GM12878 (cell line): Measurements from ENCODE around the gene SSTR4. TPM values are rescaled to one million over a fixed set of nuclear protein-coding genes. Genes with fewer than 3 reads are reported as not detected.

Experiments
- ATAC-seq: fragments of 200-7000 bp; cut with Tn5 transposase; 3 replicates; pipeline ENCODE4 v1.9.1; 2020; ENCODE audit warnings: mild to moderate bottlenecking, moderate library complexity
- BruUV-seq: library from RNA; stranded (reverse); fragments of 400-500 nt; replicated peaks from 2 replicates; lab custom pipeline; 2021; lab: Mats Ljungman, UMichigan
- CTCF ChIA-PET: fragments of 300-600 bp; sonication (Branson Sonifier 250); formaldehyde crosslinking; extraction: SDS; loops from one replicate; lab custom pipeline; 2021; ENCODE audit warnings: inconsistent platforms; lab: Yijun Ruan, JAX
- POLR2A ChIA-PET: fragments of 350-600 bp; formaldehyde crosslinking; extraction: SDS; loops from one replicate; lab custom pipeline; 2021; ENCODE audit warnings: inconsistent platforms; lab: Charles Lee
- RAD21 ChIA-PET: fragments of 300-600 bp; sonication (Branson Sonifier 250); formaldehyde crosslinking; loops from one replicate; lab custom pipeline; 2023; ENCODE audit warnings: antibody characterized with exemption; ENCODE audit not compliant: unreplicated experiment; lab: Charles Lee
- SMC1A ChIA-PET: fragments of 300-600 bp; sonication (Branson Sonifier 250); formaldehyde crosslinking; loops from one replicate; lab custom pipeline; 2023; ENCODE audit not compliant: unreplicated experiment, uncharacterized antibody; lab: Charles Lee
- DNase-seq: peaks from one replicate; pipeline ENCODE4 v3.0.0-alpha.2; 2011; ENCODE audit warnings: low read depth, low spot score
- FAIRE-seq: peaks from 3 replicates; lab custom pipeline; 2011; peaks lifted over from hg19 to GRCh38; lab: Jason Lieb, UNC
- H2AFZ ChIP-seq: 2 replicates; pipeline ENCODE4 v1.6.0; 2011; ENCODE audit warnings: low read depth, low read length, control low read depth; ENCODE audit not compliant: control insufficient read depth
- H3K27ac ChIP-seq: 2 replicates; pipeline ENCODE4 v1.5.1; 2011; ENCODE audit warnings: control low read depth; ENCODE audit not compliant: control insufficient read depth, insufficient read depth
- H3K27me3 ChIP-seq, 2 experiments: replicated peaks in 1 of 2; 2 replicates each; pipeline versions ENCODE4 v1.6.0 to v1.6.1; 2011; ENCODE audit warnings: low read length in 1 of 2; ENCODE audit not compliant: control insufficient read depth in 2 of 2, insufficient read depth in 2 of 2
- H3K36me3 ChIP-seq, 2 experiments: 2 replicates each; pipeline ENCODE4 v1.5.1; 2011; ENCODE audit warnings: low read length in 1 of 2; ENCODE audit not compliant: control insufficient read depth in 2 of 2, insufficient read depth in 2 of 2
- H3K4me1 ChIP-seq: 2 replicates; pipeline ENCODE4 v1.6.1; 2011; ENCODE audit warnings: mild to moderate bottlenecking, low read length, moderate library complexity, mixed read lengths; ENCODE audit not compliant: control insufficient read depth, insufficient read depth
- H3K4me2 ChIP-seq: 2 replicates; pipeline ENCODE4 v1.6.0; 2011; ENCODE audit warnings: control low read depth; ENCODE audit not compliant: control insufficient read depth, insufficient read depth
- H3K4me3 ChIP-seq: fragments of 200-600 bp; sonication (generic); 2 replicates; pipeline ENCODE4 v1.5.1; 2016
- H3K79me2 ChIP-seq: 2 replicates; pipeline ENCODE4 v1.6.0; 2011; ENCODE audit warnings: low read length; ENCODE audit not compliant: control insufficient read depth, insufficient read depth
- H3K9ac ChIP-seq: 2 replicates; pipeline ENCODE4 v1.8.0; 2011; ENCODE audit warnings: low read length, control low read depth, mixed read lengths; ENCODE audit not compliant: control insufficient read depth, insufficient read depth
- H3K9me3 ChIP-seq: replicated peaks from 3 replicates; pipeline ENCODE4 v1.5.1; 2011; ENCODE audit warnings: mild to moderate bottlenecking, low read length; ENCODE audit not compliant: control insufficient read depth, insufficient read depth
- H4K20me1 ChIP-seq: 2 replicates; pipeline ENCODE4 v1.6.0; 2011; ENCODE audit not compliant: control insufficient read depth, insufficient read depth
- HDGF ChIP-seq: fragments of 450-650 bp; IDR thresholded peaks from 2 replicates; pipeline ENCODE4 v1.6.1; 2016; ENCODE audit warnings: antibody characterized with exemption
- MEF2A ChIP-seq: IDR thresholded peaks from 2 replicates; pipeline ENCODE4 v1.6.1; 2011; ENCODE audit warnings: low read depth, mild to moderate bottlenecking, low read length, moderate library complexity; ENCODE audit not compliant: insufficient read depth
- WRNIP1 ChIP-seq: IDR thresholded peaks from 2 replicates; pipeline ENCODE4 v1.6.1; 2011; ENCODE audit warnings: low read depth, low read length, improper control_type of control experiment, borderline replicate concordance
- WGBS: methylation state at CpG from one replicate; pipeline ENCODE4 v1.1.6; 2016; ENCODE audit warnings: low lambda C conversion rate; ENCODE audit not compliant: insufficient replicate concordance, insufficient coverage; ENCODE audit errors: missing lambda C conversion rate; 5-methylcytosine and 5-hydroxymethylcytosine counted together
- in situ Hi-C: fragments of 300-500 bp; cut with MboI; formaldehyde crosslinking; loops from 9 replicates; pipeline ENCODE4 v1.14.3; 2018; ENCODE audit warnings: mixed read lengths
- intact Hi-C: fragments of 100-400 bp; cut with micrococcal nuclease; formaldehyde crosslinking; loops from one replicate; pipeline ENCODE4 v1.14.2; 2022; ENCODE audit not compliant: unreplicated experiment
- polyA plus RNA-seq, 11 experiments: library from polyadenylated mRNA; depleted of rRNA in 4 of 11; unstranded in 6 of 11; stranded (reverse) in 5 of 11; fragments of >200 nt; fragmentation: Nextera tagmentation in 4 of 11; fragmentation: Illumina TruSeq in 1 of 11; extraction: Ambion mirVana in 4 of 11; extraction: Trizol in 1 of 11; gene quantifications; 1 replicate in 1 of 11; 2 replicates in 10 of 11; pipeline versions ENCODE4 v1.2.1 to v1.2.3, GENCODE V29; 2011 to 2016; ENCODE audit warnings: inconsistent platforms in 2 of 11, missing spikeins in 2 of 11, low read depth in 1 of 11
- total RNA-seq, 4 experiments: library from RNA; depleted of rRNA in 3 of 4; stranded (reverse); fragments of >200 nt in 3 of 4; fragmentation: Illumina TruSeq in 1 of 4; extraction: Trizol in 1 of 4; gene quantifications; 2 replicates each; pipeline versions ENCODE4 v1.2.1 to v1.2.3, GENCODE V29; 2013 to 2021
- TF ChIP-seq, protein P1 (sequence below): fragments of 450-650 bp; IDR thresholded peaks from 2 replicates; pipeline ENCODE4 v1.6.1; 2017; ENCODE audit warnings: borderline replicate concordance
- TF ChIP-seq, protein P2 (sequence below): IDR thresholded peaks from 2 replicates; pipeline ENCODE4 v1.6.1; 2012; ENCODE audit warnings: low read length, inconsistent platforms

The SSTR4 gene
- total and polyA plus RNA-seq, 10 of the 15 experiments (the other 5 are each of a cell fraction or from before 2014, with no cell fraction given): not detected

DNA sequence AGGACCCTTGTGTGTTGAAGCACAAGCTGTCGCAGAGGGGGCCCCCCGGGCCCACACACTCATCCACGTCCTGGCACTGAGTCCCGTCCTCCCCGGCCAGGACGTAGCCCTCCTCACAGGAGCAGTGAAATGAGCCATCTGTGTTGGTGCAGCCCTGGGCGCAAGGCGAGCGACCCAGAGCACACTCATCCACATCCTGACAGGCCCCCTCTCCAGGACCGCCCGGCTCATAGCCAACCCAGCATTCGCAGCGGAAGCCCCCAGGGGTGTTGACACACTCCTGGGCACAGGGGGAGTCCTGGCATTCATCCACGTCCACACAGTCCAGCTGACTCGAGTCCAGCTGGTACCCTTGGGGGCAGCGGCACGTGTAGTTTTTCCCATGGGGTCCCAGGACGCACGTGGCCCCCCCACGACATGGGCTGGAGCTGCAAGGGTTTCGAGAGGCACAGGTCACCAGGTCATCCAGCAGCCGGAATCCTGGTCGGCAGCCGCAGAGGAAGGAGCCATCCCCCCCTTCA, 49.8 kb downstream of the SSTR4 start:
- RAD21 ChIA-PET: interaction anchor here (1.1 to 2.6 kb wide), 2 partner anchors 31 to 40 kb away, joined by 4 to 9 read pairs; no protein-coding TSS in a partner anchor
- Histone ChIP-seq H3K4me2 (no peak overlapping the region), H3K27me3 (peaks cover 0 to 3% of the 10 kb centered on the region in 2 experiments; a peak in 1 of 4 replicates), H3K79me2 (no peaks in the 10 kb centered on the region), H3K36me3 (no peaks in the 10 kb centered on the region), H3K9ac (no peak overlapping the region), H3K27ac (no peak overlapping the region), H2AFZ (no peak overlapping the region), H3K9me3 (no peaks in the 10 kb centered on the region), H4K20me1 (no peaks in the 10 kb centered on the region), H3K4me3 (no peak overlapping the region), H3K4me1 (peaks cover 14% of the 10 kb centered on the region)
- SMC1A ChIA-PET: interaction anchor here (0.7 to 2.4 kb wide), 4 partner anchors 18 to 150 kb away, joined by 3 to 10 read pairs (median 4); no protein-coding TSS in a partner anchor
- POLR2A ChIA-PET: interaction anchor here (0.5 kb wide), 1 partner anchor 16 kb away, joined by 6 read pairs; no protein-coding TSS in a partner anchor
- 76% methylated on average over 24 of the region's 24 CpGs for WGBS
- intact Hi-C loops: no loop called here
- ATAC-seq: no peak
- no TSS peak for BruUV-seq
- no peak for DNase-seq
- no peak for TF ChIP-seq MEF2A
- TF ChIP-seq, protein P1, sequence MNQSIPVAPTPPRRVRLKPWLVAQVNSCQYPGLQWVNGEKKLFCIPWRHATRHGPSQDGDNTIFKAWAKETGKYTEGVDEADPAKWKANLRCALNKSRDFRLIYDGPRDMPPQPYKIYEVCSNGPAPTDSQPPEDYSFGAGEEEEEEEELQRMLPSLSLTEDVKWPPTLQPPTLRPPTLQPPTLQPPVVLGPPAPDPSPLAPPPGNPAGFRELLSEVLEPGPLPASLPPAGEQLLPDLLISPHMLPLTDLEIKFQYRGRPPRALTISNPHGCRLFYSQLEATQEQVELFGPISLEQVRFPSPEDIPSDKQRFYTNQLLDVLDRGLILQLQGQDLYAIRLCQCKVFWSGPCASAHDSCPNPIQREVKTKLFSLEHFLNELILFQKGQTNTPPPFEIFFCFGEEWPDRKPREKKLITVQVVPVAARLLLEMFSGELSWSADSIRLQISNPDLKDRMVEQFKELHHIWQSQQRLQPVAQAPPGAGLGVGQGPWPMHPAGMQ: no peak
- TF ChIP-seq WRNIP1: no peak
- TF ChIP-seq, protein P2, sequence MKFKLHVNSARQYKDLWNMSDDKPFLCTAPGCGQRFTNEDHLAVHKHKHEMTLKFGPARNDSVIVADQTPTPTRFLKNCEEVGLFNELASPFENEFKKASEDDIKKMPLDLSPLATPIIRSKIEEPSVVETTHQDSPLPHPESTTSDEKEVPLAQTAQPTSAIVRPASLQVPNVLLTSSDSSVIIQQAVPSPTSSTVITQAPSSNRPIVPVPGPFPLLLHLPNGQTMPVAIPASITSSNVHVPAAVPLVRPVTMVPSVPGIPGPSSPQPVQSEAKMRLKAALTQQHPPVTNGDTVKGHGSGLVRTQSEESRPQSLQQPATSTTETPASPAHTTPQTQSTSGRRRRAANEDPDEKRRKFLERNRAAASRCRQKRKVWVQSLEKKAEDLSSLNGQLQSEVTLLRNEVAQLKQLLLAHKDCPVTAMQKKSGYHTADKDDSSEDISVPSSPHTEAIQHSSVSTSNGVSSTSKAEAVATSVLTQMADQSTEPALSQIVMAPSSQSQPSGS: no peak
- TF ChIP-seq HDGF: no peak
- CTCF ChIA-PET: interaction anchor here (0.9 to 1.6 kb wide), 2 partner anchors 31 to 40 kb away, joined by 3 read pairs; no protein-coding TSS in a partner anchor
- FAIRE-seq: no peak
- in situ Hi-C loops: no loop called here
